IMR-90 (cell line): ENCODE data around the gene FANCD2. TPM values are rescaled to one million over a fixed set of nuclear protein-coding genes. Genes with fewer than 3 reads are reported as not detected.

Source experiments
- ATAC-seq: fragments of 200-7000 bp; cut with Tn5 transposase; 2 replicates; pipeline ENCODE4 v1.9.1; 2020; ENCODE audit warnings: low read depth, mild to moderate bottlenecking, moderate library complexity
- BruUV-seq: library from RNA; stranded (reverse); fragments of 400-500 nt; replicated peaks from 2 replicates; lab custom pipeline; 2021; lab: Mats Ljungman, UMichigan
- CTCF ChIA-PET: fragments of 300-600 bp; formaldehyde crosslinking; extraction: SDS; loops from one replicate; lab custom pipeline; 2021; ENCODE audit warnings: antibody characterized with exemption; lab: Yijun Ruan, JAX
- POLR2A ChIA-PET: fragments of 300-600 bp; sonication (Branson Sonifier 250); formaldehyde crosslinking; loops from one replicate; lab custom pipeline; 2022; ENCODE audit warnings: antibody characterized with exemption; ENCODE audit not compliant: unreplicated experiment; lab: Charles Lee
- DNase-seq: peaks from one replicate; pipeline ENCODE4 v3.0.0; 2013
- H2AFZ ChIP-seq: replicated peaks from 2 replicates; pipeline ENCODE3; 2013; ENCODE audit warnings: low read length, mild to moderate bottlenecking; ENCODE audit not compliant: poor library complexity
- H2AK5ac ChIP-seq: 2 replicates; pipeline ENCODE4 v1.6.1; 2013; ENCODE audit warnings: low read depth, low read length, inconsistent platforms
- H2AK9ac ChIP-seq: replicated peaks from 2 replicates; pipeline ENCODE3; 2013; ENCODE audit warnings: mild to moderate bottlenecking, low read depth, low read length, moderate library complexity; ENCODE audit not compliant: poor library complexity
- H2BK120ac ChIP-seq: 2 replicates; pipeline ENCODE4 v1.6.1; 2013; ENCODE audit warnings: low read depth, low read length, inconsistent platforms
- H2BK15ac ChIP-seq: 3 replicates; pipeline ENCODE4 v1.6.1; 2013; ENCODE audit warnings: low read depth, low read length, inconsistent platforms
- H2BK20ac ChIP-seq: 2 replicates; pipeline ENCODE4 v1.6.1; 2013; ENCODE audit warnings: low read depth, mild to moderate bottlenecking, inconsistent platforms, low read length, moderate library complexity
- H2BK5ac ChIP-seq: 2 replicates; pipeline ENCODE4 v1.6.1; 2013; ENCODE audit warnings: mild to moderate bottlenecking, low read depth, low read length, inconsistent platforms; ENCODE audit not compliant: poor library complexity, severe bottlenecking
- H3K14ac ChIP-seq: replicated peaks from 2 replicates; pipeline ENCODE4 v1.6.1; 2013; ENCODE audit warnings: low read depth, low read length, inconsistent platforms
- H3K18ac ChIP-seq: 2 replicates; pipeline ENCODE4 v1.6.1; 2013; ENCODE audit warnings: low read depth, low read length, control low read depth
- H3K23ac ChIP-seq: 2 replicates; pipeline ENCODE4 v1.6.1; 2013; ENCODE audit warnings: low read depth, low read length, inconsistent platforms
- H3K27ac ChIP-seq: 2 replicates; pipeline ENCODE4 v1.5.1; 2013; ENCODE audit warnings: mild to moderate bottlenecking, control low read depth, low read length; ENCODE audit not compliant: insufficient read depth
- H3K27me3 ChIP-seq: 2 replicates; pipeline ENCODE4 v1.6.1; 2013; ENCODE audit warnings: low read length; ENCODE audit not compliant: control insufficient read depth, insufficient read depth
- H3K36me3 ChIP-seq: 2 replicates; pipeline ENCODE4 v1.6.1; 2013; ENCODE audit warnings: low read length, mixed read lengths; ENCODE audit not compliant: control insufficient read depth, insufficient read depth
- H3K4ac ChIP-seq: 2 replicates; pipeline ENCODE4 v1.6.1; 2013; ENCODE audit warnings: low read depth, low read length, inconsistent platforms
- H3K4me1 ChIP-seq: 2 replicates; pipeline ENCODE4 v1.6.1; 2013; ENCODE audit warnings: low read length, mixed read lengths; ENCODE audit not compliant: control insufficient read depth, insufficient read depth
- H3K4me2 ChIP-seq: 2 replicates; pipeline ENCODE4 v1.6.1; 2013; ENCODE audit warnings: low read depth, mild to moderate bottlenecking, control low read depth, low read length, moderate library complexity
- H3K4me3 ChIP-seq: 2 replicates; pipeline ENCODE4 v1.5.1; 2013; ENCODE audit warnings: low read depth, mild to moderate bottlenecking, control low read depth, low read length, moderate library complexity; ENCODE audit not compliant: insufficient read depth
- H3K56ac ChIP-seq: 2 replicates; pipeline ENCODE4 v1.6.1; 2013; ENCODE audit warnings: low read length, inconsistent platforms; ENCODE audit not compliant: insufficient read depth; ENCODE audit errors: extremely low read depth
- H3K79me1 ChIP-seq, 2 experiments: 2 replicates each; pipeline ENCODE4 v1.6.1; 2013; ENCODE audit warnings: low read length in 2 of 2, inconsistent platforms in 1 of 2, low read depth in 1 of 2
- H3K9ac ChIP-seq: 2 replicates; pipeline ENCODE4 v1.6.1; 2013; ENCODE audit warnings: low read depth, low read length, control low read depth
- H3K9me1 ChIP-seq: 2 replicates; pipeline ENCODE4 v1.6.1; 2013; ENCODE audit warnings: low read length, inconsistent platforms; ENCODE audit not compliant: insufficient read depth
- H3K9me3 ChIP-seq: 2 replicates; pipeline ENCODE4 v1.6.1; 2013; ENCODE audit warnings: low read length; ENCODE audit not compliant: control insufficient read depth, insufficient read depth
- H4K20me1 ChIP-seq: 2 replicates; pipeline ENCODE4 v1.6.1; 2013; ENCODE audit warnings: low read length, inconsistent platforms; ENCODE audit not compliant: insufficient read depth
- H4K5ac ChIP-seq: 2 replicates; pipeline ENCODE4 v1.6.1; 2013; ENCODE audit warnings: mild to moderate bottlenecking, low read depth, low read length, control low read depth
- H4K8ac ChIP-seq, 2 experiments: 2 replicates each; pipeline ENCODE4 v1.6.1; 2013; ENCODE audit warnings: low read depth in 2 of 2, low read length in 2 of 2, control low read depth in 1 of 2, inconsistent platforms in 1 of 2
- H4K91ac ChIP-seq: 2 replicates; pipeline ENCODE4 v1.6.1; 2013; ENCODE audit warnings: low read depth, low read length, inconsistent platforms; ENCODE audit not compliant: insufficient read depth
- BHLHE40 ChIP-seq: fragments of 150-350 bp; IDR thresholded peaks from 2 replicates; pipeline ENCODE4 v1.6.1; 2016; ENCODE audit warnings: mild to moderate bottlenecking, low read depth, low read length
- CHD1 ChIP-seq: IDR thresholded peaks from 2 replicates; pipeline ENCODE4 v1.6.1; 2012; ENCODE audit warnings: low read depth, low read length, improper control_type of control experiment
- FOS ChIP-seq: fragments of 150-350 bp; IDR thresholded peaks from 2 replicates; pipeline ENCODE4 v1.6.1; 2016; ENCODE audit warnings: low read depth, low read length
- MAFK ChIP-seq: IDR thresholded peaks from 2 replicates; pipeline ENCODE4 v1.6.1; 2012; ENCODE audit warnings: low read depth, low read length, improper control_type of control experiment
- MAZ ChIP-seq: IDR thresholded peaks from 2 replicates; pipeline ENCODE4 v1.6.1; 2012; ENCODE audit warnings: low read depth, mild to moderate bottlenecking, low read length, improper control_type of control experiment, moderate library complexity, borderline replicate concordance
- MXI1 ChIP-seq: IDR thresholded peaks from 2 replicates; pipeline ENCODE4 v1.6.1; 2012; ENCODE audit warnings: low read depth, mild to moderate bottlenecking, low read length, moderate library complexity, borderline replicate concordance
- NFE2L2 ChIP-seq: fragments of 150-350 bp; IDR thresholded peaks from 2 replicates; pipeline ENCODE4 v1.6.1; 2016; ENCODE audit warnings: low read depth, mild to moderate bottlenecking, low read length
- POLR2A ChIP-seq: IDR thresholded peaks from 2 replicates; pipeline ENCODE4 v1.6.1; 2012; ENCODE audit warnings: mild to moderate bottlenecking, low read depth, low read length
- RAD21 ChIP-seq: IDR thresholded peaks from 2 replicates; pipeline ENCODE4 v1.6.1; 2012; ENCODE audit warnings: low read length, improper control_type of control experiment
- RCOR1 ChIP-seq: IDR thresholded peaks from 2 replicates; pipeline ENCODE4 v1.6.1; 2012; ENCODE audit warnings: mild to moderate bottlenecking, low read length, improper control_type of control experiment; ENCODE audit not compliant: insufficient replicate concordance
- RFX5 ChIP-seq: IDR thresholded peaks from 2 replicates; pipeline ENCODE4 v1.8.0; 2012; ENCODE audit warnings: low read depth, mild to moderate bottlenecking, low read length, moderate library complexity
- SMC3 ChIP-seq: fragments of 150-350 bp; IDR thresholded peaks from 2 replicates; pipeline ENCODE4 v1.6.1; 2016; ENCODE audit warnings: low read depth, mild to moderate bottlenecking, antibody characterized with exemption, low read length, moderate library complexity
- WGBS, 2 experiments: methylation state at CpG; one replicate each; pipeline versions ENCODE4 v1.1.5 to v1.1.7; 2013; ENCODE audit warnings: missing lambda C conversion rate in 2 of 2; ENCODE audit not compliant: insufficient read length in 1 of 2; ENCODE audit errors: extremely low coverage in 2 of 2; 5-methylcytosine and 5-hydroxymethylcytosine counted together
- dilution Hi-C: fragments of 300-500 bp; cut with HindIII; formaldehyde crosslinking; loops from one replicate; pipeline ENCODE4 v1.14.3; 2018; ENCODE audit warnings: low sequenced_read_pairs; ENCODE audit not compliant: unreplicated experiment
- in situ Hi-C: fragments of 300-500 bp; cut with MboI; formaldehyde crosslinking; loops from 3 replicates; pipeline ENCODE4 v1.14.3; 2019; ENCODE audit warnings: low sequenced_read_pairs, inconsistent platforms, mixed read lengths
- intact Hi-C: fragments of 100-400 bp; cut with micrococcal nuclease; formaldehyde crosslinking; loops from 2 replicates; pipeline ENCODE4 v1.10.0; 2022
- polyA plus RNA-seq, 3 experiments: library from polyadenylated mRNA; depleted of rRNA; stranded (reverse); fragments of >200 nt; gene quantifications; 2 replicates each; pipeline ENCODE4 v1.2.3, GENCODE V29; 2012; ENCODE audit warnings: low replicate concordance in 1 of 3
- total RNA-seq: library from RNA; depleted of rRNA; stranded (reverse); fragments of >200 nt; gene quantifications from 2 replicates; pipeline ENCODE4 v1.2.3, GENCODE V29; 2012
- TF ChIP-seq, protein P1 (sequence below): conservative IDR thresholded peaks from 2 replicates; pipeline ENCODE4 v1.5.1; 2012; ENCODE audit warnings: mild to moderate bottlenecking, low read depth, low read length, improper control_type of control experiment
- TF ChIP-seq, protein P2 (sequence below): fragments of 150-350 bp; IDR thresholded peaks from 2 replicates; pipeline ENCODE4 v1.6.1; 2016; ENCODE audit warnings: low read depth, mild to moderate bottlenecking, low read length, moderate library complexity, borderline replicate concordance
- TF ChIP-seq, protein P3 (sequence below): fragments of 150-350 bp; IDR thresholded peaks from 2 replicates; pipeline ENCODE4 v1.6.1; 2017; ENCODE audit warnings: mild to moderate bottlenecking, antibody characterized with exemption, low read length, low read depth

Gene FANCD2
- total and polyA plus RNA-seq, 2 of the 4 experiments (the other 2 are of a cell fraction), result 8.9 to 19.7 TPM

DNA sequence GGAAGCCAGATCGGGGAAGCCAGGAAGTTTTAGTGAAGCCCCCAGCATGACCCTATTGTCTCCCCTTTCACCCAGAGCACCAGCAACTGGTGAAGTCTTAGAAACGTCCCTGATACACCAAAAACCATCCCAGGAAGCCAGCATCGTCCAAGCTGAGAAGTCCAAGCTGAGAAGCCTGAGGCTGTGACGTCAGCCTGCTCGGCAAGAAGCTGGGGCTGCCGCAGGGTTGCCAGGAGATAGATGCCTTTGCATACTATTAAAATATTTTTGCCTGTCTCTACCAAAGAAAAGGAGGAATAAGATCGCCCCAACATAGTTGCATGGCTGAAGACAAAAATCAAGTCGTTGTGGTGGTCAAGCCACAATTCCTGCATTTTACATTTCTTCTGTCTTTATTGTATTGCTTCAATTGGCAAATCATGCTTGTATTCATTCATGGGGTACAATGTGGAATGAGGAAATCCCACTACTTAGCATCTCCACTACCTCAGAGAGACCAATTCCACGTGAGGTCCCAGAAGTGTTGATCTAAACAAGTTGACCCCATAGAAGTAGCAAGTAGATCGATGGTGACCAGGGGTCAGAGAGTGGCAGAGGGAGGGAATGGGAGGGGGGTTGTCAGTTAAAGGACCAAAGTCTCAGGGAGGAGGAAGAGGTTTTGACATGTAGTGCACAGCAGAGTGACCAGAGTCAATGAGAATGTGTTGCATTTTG, 20.0 kb upstream of the FANCD2 start:
- no peak for ATAC-seq
- Histone ChIP-seq H2AK5ac (no peak overlapping the region), H4K20me1 (0 out of 2 replicates have a peak, but pooled peaks cover under 1% of the 10 kb centered on the region), H4K8ac (no peak overlapping the region), H3K36me3 (peaks cover 2% of the 10 kb centered on the region; the same call in 1 of the 2 replicates), H2BK120ac (no peak overlapping the region), H3K4me1 (peaks cover 9% of the 10 kb centered on the region), H3K9ac (no peak overlapping the region), H3K18ac (no peak overlapping the region), H3K4me3 (no peak overlapping the region), H3K4ac (no peak overlapping the region), H3K14ac (no peak overlapping the region), H3K27me3 (no peaks in the 10 kb centered on the region), H3K27ac (no peak overlapping the region), H2AK9ac (no peak overlapping the region), H3K79me1 (peaks cover 5 to 16% of the 10 kb centered on the region in 2 experiments), H3K23ac (no peak overlapping the region), H2BK20ac (no peak overlapping the region), H3K56ac (no peak overlapping the region), H2BK15ac (no peak overlapping the region), H3K9me3 (no peaks in the 10 kb centered on the region), H2AFZ (no peak overlapping the region), H4K91ac (no peak overlapping the region), H3K9me1 (peaks cover 9% of the 10 kb centered on the region; the same call in 1 of the 2 replicates), H2BK5ac (no peak overlapping the region), H3K4me2 (no peak overlapping the region), H4K5ac (no peak overlapping the region)
- WGBS, 2 experiments, result no CpG with 5 or more reads among the region's 10 CpGs
- intact Hi-C loops (no loop called here), in situ Hi-C loops (no loop called here), dilution Hi-C loops (no loop called here)
- ChIA-PET CTCF (no interaction called here), POLR2A (no interaction called here)
- DNase-seq, result no peak
- BruUV-seq, result no TSS peak
- TF ChIP-seq BHLHE40, result no peak
- TF ChIP-seq MXI1, result no peak
- no peak for TF ChIP-seq SMC3
- no peak for TF ChIP-seq FOS
- TF ChIP-seq RAD21, result no peak
- TF ChIP-seq NFE2L2, result no peak
- TF ChIP-seq, protein P1, sequence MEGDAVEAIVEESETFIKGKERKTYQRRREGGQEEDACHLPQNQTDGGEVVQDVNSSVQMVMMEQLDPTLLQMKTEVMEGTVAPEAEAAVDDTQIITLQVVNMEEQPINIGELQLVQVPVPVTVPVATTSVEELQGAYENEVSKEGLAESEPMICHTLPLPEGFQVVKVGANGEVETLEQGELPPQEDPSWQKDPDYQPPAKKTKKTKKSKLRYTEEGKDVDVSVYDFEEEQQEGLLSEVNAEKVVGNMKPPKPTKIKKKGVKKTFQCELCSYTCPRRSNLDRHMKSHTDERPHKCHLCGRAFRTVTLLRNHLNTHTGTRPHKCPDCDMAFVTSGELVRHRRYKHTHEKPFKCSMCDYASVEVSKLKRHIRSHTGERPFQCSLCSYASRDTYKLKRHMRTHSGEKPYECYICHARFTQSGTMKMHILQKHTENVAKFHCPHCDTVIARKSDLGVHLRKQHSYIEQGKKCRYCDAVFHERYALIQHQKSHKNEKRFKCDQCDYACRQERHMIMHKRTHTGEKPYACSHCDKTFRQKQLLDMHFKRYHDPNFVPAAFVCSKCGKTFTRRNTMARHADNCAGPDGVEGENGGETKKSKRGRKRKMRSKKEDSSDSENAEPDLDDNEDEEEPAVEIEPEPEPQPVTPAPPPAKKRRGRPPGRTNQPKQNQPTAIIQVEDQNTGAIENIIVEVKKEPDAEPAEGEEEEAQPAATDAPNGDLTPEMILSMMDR, result no peak
- TF ChIP-seq RCOR1, result no peak
- no peak for TF ChIP-seq MAFK
- no peak for TF ChIP-seq RFX5
- TF ChIP-seq, protein P2, sequence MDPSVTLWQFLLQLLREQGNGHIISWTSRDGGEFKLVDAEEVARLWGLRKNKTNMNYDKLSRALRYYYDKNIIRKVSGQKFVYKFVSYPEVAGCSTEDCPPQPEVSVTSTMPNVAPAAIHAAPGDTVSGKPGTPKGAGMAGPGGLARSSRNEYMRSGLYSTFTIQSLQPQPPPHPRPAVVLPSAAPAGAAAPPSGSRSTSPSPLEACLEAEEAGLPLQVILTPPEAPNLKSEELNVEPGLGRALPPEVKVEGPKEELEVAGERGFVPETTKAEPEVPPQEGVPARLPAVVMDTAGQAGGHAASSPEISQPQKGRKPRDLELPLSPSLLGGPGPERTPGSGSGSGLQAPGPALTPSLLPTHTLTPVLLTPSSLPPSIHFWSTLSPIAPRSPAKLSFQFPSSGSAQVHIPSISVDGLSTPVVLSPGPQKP, result no peak
- TF ChIP-seq, protein P3, sequence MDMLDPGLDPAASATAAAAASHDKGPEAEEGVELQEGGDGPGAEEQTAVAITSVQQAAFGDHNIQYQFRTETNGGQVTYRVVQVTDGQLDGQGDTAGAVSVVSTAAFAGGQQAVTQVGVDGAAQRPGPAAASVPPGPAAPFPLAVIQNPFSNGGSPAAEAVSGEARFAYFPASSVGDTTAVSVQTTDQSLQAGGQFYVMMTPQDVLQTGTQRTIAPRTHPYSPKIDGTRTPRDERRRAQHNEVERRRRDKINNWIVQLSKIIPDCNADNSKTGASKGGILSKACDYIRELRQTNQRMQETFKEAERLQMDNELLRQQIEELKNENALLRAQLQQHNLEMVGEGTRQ, result no peak
- no peak for TF ChIP-seq CHD1
- no peak for TF ChIP-seq POLR2A
- TF ChIP-seq MAZ, result no peak
